B cell (primary cell): Measurements from ENCODE around the gene LAMA4. TPM values are rescaled to one million over a fixed set of nuclear protein-coding genes. Genes with fewer than 3 reads are reported as not detected.

Experiments used
- ATAC-seq: fragments of 200-7000 bp; cut with Tn5 transposase; one replicate; pipeline ENCODE4 v1.10.0; 2021; ENCODE audit warnings: low read depth, mild to moderate bottlenecking, moderate number of reproducible peaks, moderate library complexity
- CTCF ChIA-PET: fragments of 350-600 bp; sonication (Branson Sonifier 250); formaldehyde crosslinking; loops from one replicate; lab custom pipeline; 2021; ENCODE audit warnings: antibody characterized with exemption, inconsistent platforms; lab: Charles Lee
- POLR2A ChIA-PET: fragments of 350-600 bp; sonication (Branson Sonifier 250); formaldehyde crosslinking; loops from one replicate; lab custom pipeline; 2021; ENCODE audit warnings: antibody characterized with exemption; lab: Charles Lee
- DNase-seq: peaks from one replicate; pipeline ENCODE4 v3.0.0; 2013
- H2AFZ ChIP-seq: 2 replicates; pipeline ENCODE4 v1.6.1; 2012; ENCODE audit warnings: mild to moderate bottlenecking, low read depth, low read length; ENCODE audit not compliant: insufficient read depth, poor library complexity, severe bottlenecking
- H3K27ac ChIP-seq, 2 donors: 1 replicate in 1 of 2; 2 replicates in 1 of 2; pipeline ENCODE4 v1.5.1; 2012 to 2013; ENCODE audit warnings: low read length in 2 of 2, mild to moderate bottlenecking in 2 of 2, moderate library complexity in 1 of 2
- H3K27me3 ChIP-seq, 4 experiments: fragments of 200-600 bp in 1 of 4; sonication (generic) in 1 of 4; replicated peaks in 1 of 4; 1 replicate in 2 of 4; 2 replicates in 2 of 4; pipeline versions ENCODE4 v1.6.1 to v1.7.0; 2013 to 2016; ENCODE audit warnings: low read length in 3 of 4, mild to moderate bottlenecking in 2 of 4, mixed read lengths in 1 of 4, moderate library complexity in 1 of 4; ENCODE audit not compliant: insufficient read depth in 4 of 4, control insufficient read depth in 3 of 4; ENCODE audit errors: control extremely low read depth in 1 of 4
- H3K36me3 ChIP-seq, 2 experiments: replicated peaks in 1 of 2; 1 replicate in 1 of 2; 2 replicates in 1 of 2; pipeline versions ENCODE4 v1.6.1 to v1.7.1; 2013; ENCODE audit warnings: low read length in 1 of 2; ENCODE audit not compliant: insufficient read depth in 2 of 2, control insufficient read depth in 1 of 2; ENCODE audit errors: control extremely low read depth in 1 of 2, extremely low read depth in 1 of 2
- H3K4me1 ChIP-seq, 2 donors: fragments of 200-600 bp in 1 of 2; sonication (generic) in 1 of 2; 1 replicate in 1 of 2; 2 replicates in 1 of 2; pipeline versions ENCODE4 v1.5.1 to v1.6.1; 2013 to 2017; ENCODE audit warnings: low read length in 2 of 2; ENCODE audit not compliant: control insufficient read depth in 2 of 2, insufficient read depth in 2 of 2
- H3K4me2 ChIP-seq: replicated peaks from 2 replicates; pipeline ENCODE3; 2012; ENCODE audit warnings: mild to moderate bottlenecking, low read depth, low read length; ENCODE audit not compliant: poor library complexity, severe bottlenecking
- H3K4me3 ChIP-seq, 5 experiments: fragments of 200-600 bp in 1 of 5; sonication (generic) in 1 of 5; 1 replicate in 3 of 5; 2 replicates in 2 of 5; pipeline versions ENCODE4 v1.5.1 to v1.7.0; 2011 to 2016; ENCODE audit warnings: low read length in 4 of 5, mild to moderate bottlenecking in 4 of 5, low read depth in 2 of 5, control low read depth in 1 of 5, moderate library complexity in 1 of 5; ENCODE audit not compliant: insufficient read depth in 1 of 5; ENCODE audit errors: control extremely low read depth in 1 of 5, extremely low read depth in 1 of 5
- H3K79me2 ChIP-seq: fragments of 200-600 bp; sonication (generic); one replicate; pipeline ENCODE4 v1.6.0; 2016; ENCODE audit warnings: low read length; ENCODE audit not compliant: control insufficient read depth, insufficient read depth
- H3K9ac ChIP-seq: fragments of 200-600 bp; sonication (generic); 2 replicates; pipeline ENCODE4 v1.6.1; 2017; ENCODE audit warnings: mild to moderate bottlenecking, low read length, moderate library complexity
- H3K9me3 ChIP-seq, 3 donors: one replicate each; pipeline versions ENCODE4 v1.6.1 to v1.7.1; 2013; ENCODE audit warnings: low read length in 2 of 3; ENCODE audit not compliant: control insufficient read depth in 2 of 3, insufficient read depth in 1 of 3; ENCODE audit errors: control extremely low read depth in 1 of 3
- H4K20me1 ChIP-seq: 2 replicates; pipeline ENCODE4 v1.6.0; 2012; ENCODE audit warnings: mild to moderate bottlenecking, low read length; ENCODE audit not compliant: insufficient read depth, control insufficient read depth, poor library complexity, severe bottlenecking
- H3K27ac Mint-ChIP-seq: one replicate; pipeline ENCODE4 v1.8.0; 2021; ENCODE audit warnings: mixed read lengths
- H3K27me3 Mint-ChIP-seq: one replicate; pipeline ENCODE4 v1.8.0; 2021; ENCODE audit warnings: mixed read lengths
- H3K4me1 Mint-ChIP-seq: one replicate; pipeline ENCODE4 v1.8.0; 2021; ENCODE audit warnings: mixed read lengths
- H3K4me3 Mint-ChIP-seq: one replicate; pipeline ENCODE4 v1.8.0; 2021; ENCODE audit warnings: mixed read lengths
- H3K9me3 Mint-ChIP-seq: one replicate; pipeline ENCODE4 v1.8.0; 2022; ENCODE audit warnings: mixed read lengths; ENCODE audit not compliant: insufficient read depth
- EZH2 ChIP-seq: IDR thresholded peaks from 2 replicates; pipeline ENCODE4 v1.6.1; 2012; ENCODE audit warnings: borderline replicate concordance, low read depth, mild to moderate bottlenecking, moderate library complexity, low read length; ENCODE audit not compliant: insufficient read depth, poor library complexity, severe bottlenecking
- WGBS: methylation state at CpG from one replicate; pipeline ENCODE4 v1.1.5; 2013; ENCODE audit warnings: missing lambda C conversion rate; ENCODE audit not compliant: insufficient coverage; 5-methylcytosine and 5-hydroxymethylcytosine counted together
- intact Hi-C: fragments of 100-400 bp; cut with micrococcal nuclease; formaldehyde crosslinking; loops from one replicate; pipeline ENCODE4 v1.10.0; 2022
- polyA plus RNA-seq: library from polyadenylated mRNA; depleted of rRNA; stranded (reverse); fragments of >200 nt; gene quantifications from 2 replicates; pipeline ENCODE4 v1.2.3, GENCODE V29; 2012
- total RNA-seq, 2 donors: library from RNA; stranded (reverse); fragments of 120-200 nt in 1 of 2; gene quantifications; 1 replicate in 1 of 2; 2 replicates in 1 of 2; pipeline versions ENCODE4 v1.2.3 to v1.2.4, GENCODE V29; 2013 to 2022
- TF ChIP-seq, protein P1 (sequence below): fragments of 200-600 bp; IDR thresholded peaks from one replicate; pipeline ENCODE4 v1.8.0; 2022; ENCODE audit warnings: antibody characterized with exemption, mild to moderate bottlenecking

The LAMA4 gene
- total and polyA plus RNA-seq, 2 donors (not counting 1 experiment from before 2014, with no cell fraction given): not detected

DNA sequence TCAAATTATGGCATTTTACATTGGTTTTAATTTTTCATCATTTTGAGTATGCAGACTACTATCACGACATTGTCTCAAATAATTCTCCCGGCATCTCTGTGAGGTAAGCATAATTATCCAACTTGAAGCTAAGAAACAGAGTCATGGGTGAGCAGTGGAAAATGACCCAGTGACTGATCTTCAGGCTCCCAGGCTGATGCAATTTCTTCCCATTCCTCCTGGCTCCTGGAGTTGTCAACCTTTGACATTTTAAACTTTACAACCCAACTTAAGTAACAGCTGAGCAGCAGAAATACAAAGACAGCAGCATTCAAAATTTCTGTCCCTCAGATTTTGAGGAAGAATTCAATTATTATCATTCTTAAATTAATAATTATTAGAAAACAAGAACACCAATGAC lies 13.7 kb upstream of the LAMA4 start:
- no peaks in the 10 kb centered on the region for H3K9me3 Mint-ChIP-seq
- H2AFZ ChIP-seq: no peak overlapping the region
- H3K79me2 ChIP-seq: no peaks in the 10 kb centered on the region
- no peak for TF ChIP-seq EZH2
- TF ChIP-seq, protein P1, sequence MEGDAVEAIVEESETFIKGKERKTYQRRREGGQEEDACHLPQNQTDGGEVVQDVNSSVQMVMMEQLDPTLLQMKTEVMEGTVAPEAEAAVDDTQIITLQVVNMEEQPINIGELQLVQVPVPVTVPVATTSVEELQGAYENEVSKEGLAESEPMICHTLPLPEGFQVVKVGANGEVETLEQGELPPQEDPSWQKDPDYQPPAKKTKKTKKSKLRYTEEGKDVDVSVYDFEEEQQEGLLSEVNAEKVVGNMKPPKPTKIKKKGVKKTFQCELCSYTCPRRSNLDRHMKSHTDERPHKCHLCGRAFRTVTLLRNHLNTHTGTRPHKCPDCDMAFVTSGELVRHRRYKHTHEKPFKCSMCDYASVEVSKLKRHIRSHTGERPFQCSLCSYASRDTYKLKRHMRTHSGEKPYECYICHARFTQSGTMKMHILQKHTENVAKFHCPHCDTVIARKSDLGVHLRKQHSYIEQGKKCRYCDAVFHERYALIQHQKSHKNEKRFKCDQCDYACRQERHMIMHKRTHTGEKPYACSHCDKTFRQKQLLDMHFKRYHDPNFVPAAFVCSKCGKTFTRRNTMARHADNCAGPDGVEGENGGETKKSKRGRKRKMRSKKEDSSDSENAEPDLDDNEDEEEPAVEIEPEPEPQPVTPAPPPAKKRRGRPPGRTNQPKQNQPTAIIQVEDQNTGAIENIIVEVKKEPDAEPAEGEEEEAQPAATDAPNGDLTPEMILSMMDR: no peak
- H3K36me3 ChIP-seq: no peaks in the 10 kb centered on the region
- H3K4me1 ChIP-seq: no peaks in the 10 kb centered on the region
- H4K20me1 ChIP-seq: no peaks in the 10 kb centered on the region
- intact Hi-C loops: no loop called here
- no peaks in the 10 kb centered on the region for H3K27me3 ChIP-seq
- WGBS: no CpG with 5 or more reads among the region's 2 CpGs
- H3K27ac Mint-ChIP-seq: no peak overlapping the region
- H3K27ac ChIP-seq: no peak overlapping the region
- H3K4me1 Mint-ChIP-seq: no peaks in the 10 kb centered on the region
- H3K9ac ChIP-seq: no peak overlapping the region
- no peak overlapping the region for H3K4me3 ChIP-seq
- H3K4me3 Mint-ChIP-seq: no peak overlapping the region
- ATAC-seq (no peak), DNase-seq (no peak)
- ChIA-PET CTCF (interaction anchor here (1.2 kb wide), 1 partner anchor 88 kb away, joined by 3 read pairs; no protein-coding TSS in a partner anchor), POLR2A (no interaction called here)
- peaks cover 4% of the 10 kb centered on the region for H3K27me3 Mint-ChIP-seq
- no peak overlapping the region for H3K4me2 ChIP-seq
- no peaks in the 10 kb centered on the region for H3K9me3 ChIP-seq

GRCh38 chr6:112266331-112266730 lies 12.0 kb upstream of the LAMA4 start:
- ATAC-seq: no peak
- no peak for DNase-seq
- H3K4me3 ChIP-seq: no peak overlapping the region
- H3K36me3 ChIP-seq: no peaks in the 10 kb centered on the region
- no peak overlapping the region for H2AFZ ChIP-seq
- Mint-ChIP-seq H3K4me3 (no peak overlapping the region), H3K9me3 (no peaks in the 10 kb centered on the region), H3K27ac (no peak overlapping the region), H3K4me1 (no peaks in the 10 kb centered on the region), H3K27me3 (peaks cover 4% of the 10 kb centered on the region)
- H3K9me3 ChIP-seq: no peaks in the 10 kb centered on the region
- no peaks in the 10 kb centered on the region for H3K27me3 ChIP-seq
- no peak overlapping the region for H3K4me2 ChIP-seq
- no peaks in the 10 kb centered on the region for H3K79me2 ChIP-seq
- H3K4me1 ChIP-seq: no peaks in the 10 kb centered on the region
- no peak overlapping the region for H3K27ac ChIP-seq
- ChIA-PET POLR2A (no interaction called here), CTCF (no interaction called here)
- H4K20me1 ChIP-seq: no peaks in the 10 kb centered on the region
- no peak overlapping the region for H3K9ac ChIP-seq
- no peak for TF ChIP-seq EZH2
- TF ChIP-seq, protein P1: no peak
- 71% methylated on average over 7 of the region's 7 CpGs for WGBS
- intact Hi-C loops: no loop called here
